Left lung (tissue), 10 donors: ENCODE measurements around the gene ASCL2. TPM values are rescaled to one million over a fixed set of nuclear protein-coding genes. Genes with fewer than 3 reads are reported as not detected.
"Not testable (repeated sequence)": the region's sequence is repeated elsewhere in the genome, so short reads cannot be mapped to it uniquely, and the experiment has no call there.

Experiments
- ATAC-seq: fragments of 200-7000 bp; cut with Tn5 transposase; one replicate; pipeline ENCODE4 v1.9.1; 2020; ENCODE audit warnings: moderate library complexity
- DNase-seq, 4 donors: peaks; one replicate each; pipeline ENCODE4 v3.0.0-alpha.2; 2013 to 2020
- H3K27ac ChIP-seq, 2 donors: fragments of 200-600 bp; sonication (generic) in 1 of 2; one replicate each; pipeline versions ENCODE4 v1.5.0 to v1.8.0; 2020 to 2021
- H3K27me3 ChIP-seq, 2 donors: fragments of 200-600 bp; sonication (generic) in 1 of 2; one replicate each; pipeline versions ENCODE4 v1.5.0 to v1.8.0; 2020 to 2021
- H3K36me3 ChIP-seq, 2 donors: fragments of 200-600 bp; sonication (generic) in 1 of 2; one replicate each; pipeline versions ENCODE4 v1.5.0 to v1.8.0; 2020 to 2021
- H3K4me1 ChIP-seq, 2 donors: fragments of 200-600 bp; one replicate each; pipeline ENCODE4 v1.8.0; 2021
- H3K4me3 ChIP-seq, 2 donors: fragments of 200-600 bp; sonication (generic) in 1 of 2; one replicate each; pipeline versions ENCODE4 v1.5.0 to v1.8.0; 2020 to 2021; ENCODE audit warnings: mild to moderate bottlenecking in 1 of 2
- H3K9me3 ChIP-seq, 2 donors: fragments of 200-600 bp; sonication (generic) in 1 of 2; one replicate each; pipeline versions ENCODE4 v1.5.0 to v1.8.0; 2020 to 2021
- intact Hi-C, 2 donors: fragments of 100-400 bp; cut with DNase I; formaldehyde crosslinking; loops; one replicate each; pipeline versions ENCODE4 v1.11.2 to v1.14.2; 2022
- polyA plus RNA-seq, 6 donors: library from polyadenylated mRNA; unstranded; fragments of 120-200 nt; gene quantifications; one replicate each; pipeline ENCODE4 v1.2.1, GENCODE V29; 2013; ENCODE audit not compliant: insufficient read length in 6 of 6
- total RNA-seq, 2 donors: library from RNA; stranded (reverse); fragmentation: NEBNext Ultra II Directional; extraction: Animal tissue kit (Norgen Biotek cat#: 25700); gene quantifications; one replicate each; pipeline ENCODE4 v1.2.1, GENCODE V29; 2021
- TF ChIP-seq, protein P1 (sequence below), 2 donors: fragments of 200-600 bp; sonication (generic) in 1 of 2; IDR thresholded peaks; one replicate each; pipeline versions ENCODE4 v1.5.0 to v1.8.0; 2021; ENCODE audit warnings: antibody characterized with exemption in 2 of 2
- donor health status: DM: no; HTN: yes; CAD: no.
- donor health status: DM: no; HTN: no; CAD: no.

Gene ASCL2
- total and polyA plus RNA-seq, 8 donors, result 0.50 to 2.3 (median 1.2) TPM

DNA sequence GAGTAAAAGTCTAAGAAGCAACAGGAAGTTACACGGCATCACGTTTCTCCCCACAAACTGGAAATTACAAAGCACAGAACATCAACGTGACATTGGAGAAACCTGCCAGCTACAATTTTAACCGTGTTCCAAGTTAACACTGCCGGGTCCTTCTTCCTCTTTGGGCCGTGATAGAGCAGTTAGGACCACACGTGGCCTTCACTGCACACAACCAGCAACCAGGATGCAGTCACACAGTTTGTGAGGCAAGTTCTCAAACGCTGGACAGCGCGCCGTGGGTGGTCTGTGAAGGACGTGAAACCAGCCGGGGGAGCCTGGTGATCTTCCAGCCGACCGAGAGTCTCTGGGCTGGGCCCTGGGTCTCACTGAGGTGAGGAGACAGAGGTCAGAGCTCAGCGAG lies 16.7 kb upstream of the ASCL2 start:
- peaks cover 0 to 7% of the 10 kb centered on the region in 2 donors for H3K4me1 ChIP-seq
- no peaks in the 10 kb centered on the region for H3K36me3 ChIP-seq
- H3K4me3 ChIP-seq, result no peak overlapping the region
- TF ChIP-seq, protein P1, sequence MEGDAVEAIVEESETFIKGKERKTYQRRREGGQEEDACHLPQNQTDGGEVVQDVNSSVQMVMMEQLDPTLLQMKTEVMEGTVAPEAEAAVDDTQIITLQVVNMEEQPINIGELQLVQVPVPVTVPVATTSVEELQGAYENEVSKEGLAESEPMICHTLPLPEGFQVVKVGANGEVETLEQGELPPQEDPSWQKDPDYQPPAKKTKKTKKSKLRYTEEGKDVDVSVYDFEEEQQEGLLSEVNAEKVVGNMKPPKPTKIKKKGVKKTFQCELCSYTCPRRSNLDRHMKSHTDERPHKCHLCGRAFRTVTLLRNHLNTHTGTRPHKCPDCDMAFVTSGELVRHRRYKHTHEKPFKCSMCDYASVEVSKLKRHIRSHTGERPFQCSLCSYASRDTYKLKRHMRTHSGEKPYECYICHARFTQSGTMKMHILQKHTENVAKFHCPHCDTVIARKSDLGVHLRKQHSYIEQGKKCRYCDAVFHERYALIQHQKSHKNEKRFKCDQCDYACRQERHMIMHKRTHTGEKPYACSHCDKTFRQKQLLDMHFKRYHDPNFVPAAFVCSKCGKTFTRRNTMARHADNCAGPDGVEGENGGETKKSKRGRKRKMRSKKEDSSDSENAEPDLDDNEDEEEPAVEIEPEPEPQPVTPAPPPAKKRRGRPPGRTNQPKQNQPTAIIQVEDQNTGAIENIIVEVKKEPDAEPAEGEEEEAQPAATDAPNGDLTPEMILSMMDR (IDR thresholded peaks at IDR 0.05), result no peak
- peaks cover 0 to 7% of the 10 kb centered on the region in 2 donors for H3K9me3 ChIP-seq
- DNase-seq (peak in 2 of 4 donors; percentile 67 to 77), ATAC-seq (no peak)
- peaks cover 0 to 11% of the 10 kb centered on the region in 2 donors for H3K27me3 ChIP-seq
- intact Hi-C loops, result no loop called here
- H3K27ac ChIP-seq, result no peak overlapping the region

DNA sequence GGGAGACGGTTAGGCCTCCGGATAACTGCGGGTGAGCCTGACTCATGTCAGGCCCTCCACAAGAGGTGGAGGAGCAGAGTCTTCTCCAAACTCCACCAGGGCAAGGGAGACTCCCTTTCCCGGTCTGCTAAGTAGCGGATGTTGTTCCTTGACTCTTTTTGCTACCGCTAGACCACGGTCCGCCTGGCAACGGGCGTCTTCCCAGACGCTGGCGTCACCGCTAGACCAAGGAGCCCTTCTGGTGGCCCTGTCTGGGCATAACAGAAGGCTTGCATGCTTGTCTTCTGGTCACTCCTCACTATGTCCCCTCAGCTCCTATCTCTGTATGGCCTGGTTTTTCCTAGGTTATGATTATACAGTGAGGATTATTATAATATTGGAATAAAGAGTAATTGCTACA lies 16.0 kb upstream of the ASCL2 start:
- H3K36me3 ChIP-seq, H3K4me3 ChIP-seq, intact Hi-C loops, ATAC-seq, H3K4me1 ChIP-seq, H3K9me3 ChIP-seq, H3K27ac ChIP-seq: not testable (repeated sequence)
- peaks cover 0 to 11% of the 10 kb centered on the region in 2 donors for H3K27me3 ChIP-seq
- DNase-seq, result peak in 1 of 4 donors; percentile 54

DNA sequence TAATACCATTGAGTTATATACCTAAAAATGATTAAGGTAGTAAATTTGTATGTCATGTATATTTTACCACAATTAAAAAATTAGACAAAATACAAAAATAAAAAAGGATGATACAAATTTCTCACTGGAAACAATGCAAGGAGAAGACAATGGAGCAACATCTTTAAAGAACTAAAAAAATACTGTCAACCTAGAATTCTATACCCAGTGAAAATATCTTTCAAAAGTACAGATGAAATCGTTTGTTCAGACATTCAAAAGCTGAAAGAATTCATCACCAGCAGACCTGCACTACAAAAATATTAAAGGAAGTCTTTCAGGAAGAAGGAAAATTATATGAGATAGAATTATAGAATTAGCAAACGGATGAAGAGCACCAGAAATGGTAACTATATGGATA lies 9.8 kb upstream of the ASCL2 start:
- no peaks in the 10 kb centered on the region for H3K27me3 ChIP-seq
- no peak overlapping the region for H3K27ac ChIP-seq
- H3K4me3 ChIP-seq, result no peak overlapping the region
- ATAC-seq, result no peak
- intact Hi-C loops, result no loop called here
- no peak for DNase-seq
- TF ChIP-seq, protein P1 (IDR thresholded peaks at IDR 0.05), result no peak
- no peaks in the 10 kb centered on the region for H3K4me1 ChIP-seq
- no peaks in the 10 kb centered on the region for H3K36me3 ChIP-seq
- peaks cover 0 to 25% of the 10 kb centered on the region in 2 donors for H3K9me3 ChIP-seq

DNA sequence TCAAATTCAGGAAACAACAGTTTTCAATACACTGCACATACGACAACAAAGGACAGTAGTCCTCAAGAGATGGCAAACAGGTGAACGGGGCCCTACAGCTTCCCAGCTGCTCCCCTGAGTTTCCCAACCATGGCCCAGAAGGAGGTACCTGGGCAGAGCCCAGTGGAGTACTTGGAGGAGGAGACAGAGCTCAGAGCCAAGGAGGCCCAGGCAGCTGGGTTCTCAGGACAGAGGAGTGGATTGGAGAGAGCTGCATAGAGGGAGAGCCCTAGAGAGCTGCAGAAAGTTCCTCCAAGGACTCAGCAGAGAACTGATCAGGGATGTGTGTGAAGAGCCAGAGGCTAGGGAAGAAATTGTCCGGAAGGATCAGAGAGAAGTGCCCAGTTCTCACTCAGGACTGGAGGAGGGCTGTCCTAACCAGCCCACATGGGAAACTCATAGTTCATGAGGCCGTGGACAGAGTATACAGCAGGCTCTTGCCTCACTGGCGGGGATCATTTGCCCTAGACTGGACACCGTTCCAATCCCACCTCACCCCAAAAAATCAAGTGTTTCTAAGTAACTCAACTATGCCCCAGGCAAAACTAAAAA lies 7.6 kb upstream of the ASCL2 start:
- TF ChIP-seq, protein P1 (IDR thresholded peaks at IDR 0.05), result no peak
- H3K9me3 ChIP-seq, result peaks cover 0 to 25% of the 10 kb centered on the region in 2 donors
- no peaks in the 10 kb centered on the region for H3K4me1 ChIP-seq
- H3K4me3 ChIP-seq, result no peak overlapping the region
- DNase-seq (no peak), ATAC-seq (peak; percentile 33)
- H3K27ac ChIP-seq, result no peak overlapping the region
- H3K27me3 ChIP-seq, result no peaks in the 10 kb centered on the region
- no peaks in the 10 kb centered on the region for H3K36me3 ChIP-seq
- intact Hi-C loops, result no loop called here

DNA sequence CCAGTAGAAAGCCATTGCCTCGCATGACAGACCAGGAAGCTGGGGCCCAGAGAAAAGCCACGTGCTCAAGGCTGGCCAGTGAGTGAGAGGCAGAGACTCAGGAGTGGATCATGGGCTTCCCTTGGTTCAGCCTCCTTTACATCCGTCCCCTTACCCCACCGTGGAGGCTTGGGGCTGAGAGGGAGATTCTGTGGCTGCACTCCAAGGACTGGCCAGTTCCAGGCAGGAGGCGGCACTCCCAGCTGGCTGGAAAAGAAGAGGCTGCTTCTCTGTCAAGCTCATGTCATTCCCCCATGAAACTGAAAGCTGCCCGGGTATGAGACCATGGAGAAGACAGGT lies 6.6 kb upstream of the ASCL2 start:
- intact Hi-C loops, result no loop called here
- Histone ChIP-seq H3K27ac (no peak overlapping the region), H3K9me3 (peaks cover 0 to 18% of the 10 kb centered on the region in 2 donors), H3K4me1 (no peaks in the 10 kb centered on the region), H3K4me3 (no peak overlapping the region), H3K27me3 (peaks cover 0 to 6% of the 10 kb centered on the region in 2 donors), H3K36me3 (no peaks in the 10 kb centered on the region)
- ATAC-seq, result no peak
- TF ChIP-seq, protein P1 (IDR thresholded peaks at IDR 0.05), result no peak
- DNase-seq, result no peak
